SU-DHL-6 (cell line): ENCODE measurements around the gene ZBED5.

ENCODE experiments used
- CTCF ChIP-seq: fragments of 200-600 bp; sonication (generic); IDR thresholded peaks from one replicate; pipeline ENCODE4 v1.5.1; 2017; ENCODE audit warnings: antibody characterized with exemption, mild to moderate bottlenecking, low read length, moderate library complexity; ENCODE audit not compliant: insufficient read depth, poor library complexity, severe bottlenecking
- EZH2phosphoT487 ChIP-seq: fragments of 200-600 bp; sonication (generic), shearing (Covaris generic); conservative IDR thresholded peaks from 2 replicates; pipeline ENCODE4 v1.6.1; 2018; ENCODE audit warnings: mild to moderate bottlenecking, antibody characterized with exemption, low read length, moderate library complexity, mixed read lengths

- TF ChIP-seq CTCF (no peak), EZH2phosphoT487 (no peak)
These were observed 33.0 kb downstream of the ZBED5 start for GRCh38 chr11:10824888-10825287.
